SK-N-SH (cell line): ENCODE data around the gene KHDC3L. TPM values are rescaled to one million over a fixed set of nuclear protein-coding genes. Genes with fewer than 3 reads are reported as not detected.

Experiments
- CTCF ChIA-PET: fragments of 300-600, 350-600 bp; formaldehyde crosslinking; extraction: SDS; loops from one replicate; lab custom pipeline; 2021; lab: Yijun Ruan, JAX
- POLR2A ChIA-PET: fragments of 350-600 bp; sonication (Branson Sonifier 250); formaldehyde crosslinking; extraction: SDS; loops from one replicate; lab custom pipeline; 2020; ENCODE audit warnings: antibody characterized with exemption, inconsistent platforms; lab: Yijun Ruan, JAX
- DNase-seq: peaks from one replicate; pipeline ENCODE4 v3.0.0; 2012
- H2AFZ ChIP-seq: fragments of 200-600 bp; sonication (generic); 2 replicates; pipeline ENCODE4 v1.8.1; 2016; ENCODE audit warnings: antibody characterized with exemption, mild to moderate bottlenecking, low read depth
- H3F3A ChIP-seq: fragments of 200-600 bp; sonication (generic); replicated peaks from 2 replicates; pipeline ENCODE3; 2016; ENCODE audit warnings: antibody characterized with exemption, mild to moderate bottlenecking; ENCODE audit not compliant: insufficient read depth
- H3K27ac ChIP-seq, 2 experiments: fragments of 200-500 bp in 1 of 2; fragments of 200-600 bp in 1 of 2; sonication (Bioruptor generic) in 1 of 2; sonication (generic), shearing (Covaris generic) in 1 of 2; 2 replicates each; pipeline versions ENCODE4 v1.5.1 to v1.6.1; 2014 to 2016; ENCODE audit warnings: low read depth in 2 of 2, inconsistent platforms in 1 of 2, low read length in 1 of 2, mild to moderate bottlenecking in 1 of 2, mixed read lengths in 1 of 2
- H3K27me3 ChIP-seq: fragments of 200-600 bp; sonication (generic), shearing (Covaris generic); 2 replicates; pipeline ENCODE4 v1.6.1; 2016; ENCODE audit warnings: mixed run types; ENCODE audit not compliant: insufficient read depth
- H3K36me3 ChIP-seq, 2 experiments: fragments of 200-500 bp in 1 of 2; fragments of 200-600 bp in 1 of 2; sonication (Bioruptor generic) in 1 of 2; sonication (generic) in 1 of 2; replicated peaks in 1 of 2; 2 replicates each; pipeline versions ENCODE3 to v1.5.1; 2014 to 2016; ENCODE audit warnings: low read length in 1 of 2, mild to moderate bottlenecking in 1 of 2; ENCODE audit not compliant: insufficient read depth in 2 of 2, control insufficient read depth in 1 of 2
- H3K4me1 ChIP-seq, 2 experiments: fragments of 200-500 bp in 1 of 2; fragments of 200-600 bp in 1 of 2; sonication (Bioruptor generic) in 1 of 2; sonication (generic), shearing (Covaris generic) in 1 of 2; 2 replicates each; pipeline versions ENCODE4 v1.5.1 to v1.6.1; 2014 to 2016; ENCODE audit warnings: low read depth in 1 of 2, low read length in 1 of 2, mixed run types in 1 of 2; ENCODE audit not compliant: insufficient read depth in 2 of 2, control insufficient read depth in 1 of 2
- H3K4me2 ChIP-seq: fragments of 200-600 bp; sonication (generic), shearing (Covaris generic); 2 replicates; pipeline ENCODE4 v1.6.1; 2017; ENCODE audit warnings: mixed run types
- H3K4me3 ChIP-seq, 2 experiments: fragments of 200-500 bp in 1 of 2; fragments of 200-600 bp in 1 of 2; sonication (Bioruptor generic) in 1 of 2; sonication (generic), shearing (Covaris generic) in 1 of 2; 2 replicates each; pipeline versions ENCODE4 v1.5.1 to v1.8.1; 2014 to 2016; ENCODE audit warnings: low read depth in 2 of 2, inconsistent platforms in 1 of 2, low read length in 1 of 2, mild to moderate bottlenecking in 1 of 2, mixed read lengths in 1 of 2, moderate library complexity in 1 of 2
- H3K79me2 ChIP-seq: fragments of 200-600 bp; sonication (generic); 2 replicates; pipeline ENCODE4 v1.8.1; 2017; ENCODE audit warnings: mild to moderate bottlenecking; ENCODE audit not compliant: insufficient read depth
- H3K9ac ChIP-seq: fragments of 200-600 bp; sonication (generic); 2 replicates; pipeline ENCODE4 v1.6.1; 2017; ENCODE audit warnings: mixed run types
- H3K9me2 ChIP-seq: fragments of 200-600 bp; sonication (generic); 2 replicates; pipeline ENCODE4 v1.6.1; 2017; ENCODE audit warnings: mixed run types
- H3K9me3 ChIP-seq: fragments of 200-600 bp; sonication (generic); 2 replicates; pipeline ENCODE4 v1.6.1; 2017; ENCODE audit warnings: mixed run types, mild to moderate bottlenecking, moderate library complexity
- H4K20me1 ChIP-seq: fragments of 200-600 bp; sonication (generic); 2 replicates; pipeline ENCODE4 v1.6.1; 2017; ENCODE audit warnings: mild to moderate bottlenecking, mixed run types; ENCODE audit not compliant: insufficient read depth
- ELF1 ChIP-seq: IDR thresholded peaks from 2 replicates; pipeline ENCODE4 v1.4.0; 2012
- EZH2phosphoT487 ChIP-seq: fragments of 200-600 bp; sonication (generic); IDR thresholded peaks from 2 replicates; pipeline ENCODE4 v1.6.1; 2017; ENCODE audit warnings: low read depth, mixed run types, mild to moderate bottlenecking, antibody characterized with exemption, moderate library complexity, borderline replicate concordance
- FOSL2 ChIP-seq: IDR thresholded peaks from 2 replicates; pipeline ENCODE4 v1.4.0; 2012; ENCODE audit warnings: low read depth, mild to moderate bottlenecking, moderate library complexity, borderline replicate concordance
- POLR2AphosphoS5 ChIP-seq: IDR thresholded peaks from 2 replicates; pipeline ENCODE4 v1.6.1; 2012; ENCODE audit warnings: low read depth, low read length
- RAD21 ChIP-seq: IDR thresholded peaks from 2 replicates; pipeline ENCODE4 v1.6.1; 2012; ENCODE audit warnings: mild to moderate bottlenecking, low read length
- RCOR1 ChIP-seq: fragments of 150-350 bp; IDR thresholded peaks from 2 replicates; pipeline ENCODE4 v1.6.1; 2017; ENCODE audit warnings: antibody characterized with exemption, low read length
- REST ChIP-seq: IDR thresholded peaks from 2 replicates; pipeline ENCODE4 v1.6.1; 2012; ENCODE audit warnings: mild to moderate bottlenecking, low read depth, low read length, moderate library complexity
- TCF12 ChIP-seq: IDR thresholded peaks from 2 replicates; pipeline ENCODE4 v1.4.0; 2012
- WGBS: methylation state at CpG from one replicate; pipeline ENCODE4 v1.1.6; 2017; ENCODE audit warnings: low lambda C conversion rate; 5-methylcytosine and 5-hydroxymethylcytosine counted together
- polyA plus RNA-seq, 3 experiments: library from polyadenylated mRNA; depleted of rRNA; stranded (reverse); fragments of >200 nt; gene quantifications; 2 replicates each; pipeline ENCODE4 v1.2.3, GENCODE V29; 2012
- small RNA-seq, 7 experiments: library from RNA; depleted of rRNA; stranded (forward); fragments of <200 nt; gene quantifications; one replicate each; pipeline ENCODE3, GENCODE V24; 2012

KHDC3L gene
- polyA plus RNA-seq, 1 of the 3 experiments (the other 2 are of a cell fraction), result not detected

GRCh38 chr6:73413102-73413501 lies 50.6 kb downstream of the KHDC3L start:
- Histone ChIP-seq H3K27me3 (no peaks in the 10 kb centered on the region), H3K9me2 (no peaks in the 10 kb centered on the region), H3K27ac (no peak overlapping the region), H3K36me3 (no peaks in the 10 kb centered on the region), H3K79me2 (no peaks in the 10 kb centered on the region), H2AFZ (no peak overlapping the region), H3K4me2 (no peak overlapping the region), H3F3A (no peaks in the 10 kb centered on the region), H3K9me3 (no peaks in the 10 kb centered on the region), H3K4me3 (no peak overlapping the region), H3K9ac (no peak overlapping the region), H4K20me1 (no peaks in the 10 kb centered on the region), H3K4me1 (no peaks in the 10 kb centered on the region)
- no peak for TF ChIP-seq EZH2phosphoT487
- no peak for TF ChIP-seq ELF1
- no peak for TF ChIP-seq POLR2AphosphoS5
- TF ChIP-seq REST, result no peak
- no peak for TF ChIP-seq RCOR1
- no peak for TF ChIP-seq FOSL2
- TF ChIP-seq RAD21, result no peak
- no peak for TF ChIP-seq TCF12
- POLR2A ChIA-PET, result no interaction called here
- DNase-seq, result no peak
- CTCF ChIA-PET, result no interaction called here
- 74% methylated on average over 3 of the region's 3 CpGs for WGBS

Small RNA genes within 50 kb of the gene (small RNA-seq; reads per million reads assigned to genes)
- 0 to 5.7 (median 0) reads per million in 7 experiments for gene RPL39P3

Other genes starting within 250 kb of the KHDC3L start
- gene KHDC1L, start 137.2 kb upstream of the KHDC3L start, polyA plus RNA-seq (2012; rRNA removed), result 0.16 and 0.18 TPM in 2 replicates
- gene KHDC1, start 99.5 kb upstream of the KHDC3L start, polyA plus RNA-seq (2012; rRNA removed), result 6.0 and 6.6 TPM in 2 replicates
- not detected in 2 replicates for gene DPPA5, start 8.4 kb upstream of the KHDC3L start, polyA plus RNA-seq (2012; rRNA removed)
- gene OOEP, start 7.2 kb downstream of the KHDC3L start, polyA plus RNA-seq (2012; rRNA removed), result not detected in 2 replicates
- not detected in 2 replicates for gene DDX43, start 32.2 kb downstream of the KHDC3L start, polyA plus RNA-seq (2012; rRNA removed)
- 0.02 TPM in 1 of 2 replicates, not detected in the other for gene CGAS, start 89.6 kb downstream of the KHDC3L start, polyA plus RNA-seq (2012; rRNA removed)
- gene MTO1, start 99.1 kb downstream of the KHDC3L start, polyA plus RNA-seq (2012; rRNA removed), result 9.9 and 11.4 TPM in 2 replicates
- 10,787 and 14,148 TPM in 2 replicates for gene EEF1A1, start 158.4 kb downstream of the KHDC3L start, polyA plus RNA-seq (2012; rRNA removed)